Activated CD4-positive, alpha-beta memory T cell treated with anti-CD3 and anti-CD28 coated beads, Interleukin-2, amount 10 ng/mL, durations not matched to agents 7 days and 5 days (primary cell): ENCODE measurements around the gene SIK1. TPM values are rescaled to one million over a fixed set of nuclear protein-coding genes. Genes with fewer than 3 reads are reported as not detected.

Source experiments
- CTCF ChIA-PET: fragments of 350-600 bp; sonication (Branson Sonifier 250); formaldehyde crosslinking; loops from one replicate; lab custom pipeline; 2021; ENCODE audit warnings: antibody characterized with exemption, inconsistent platforms; lab: Charles Lee
- POLR2A ChIA-PET: fragments of 350-600 bp; sonication (Branson Sonifier 250); formaldehyde crosslinking; loops from one replicate; lab custom pipeline; 2021; ENCODE audit warnings: antibody characterized with exemption; lab: Charles Lee
- DNase-seq: peaks from one replicate; pipeline ENCODE4 v3.0.0-alpha.2; 2020
- H3K27ac Mint-ChIP-seq: one replicate; pipeline ENCODE4 v1.8.0; 2021; ENCODE audit warnings: mild to moderate bottlenecking, mixed read lengths
- H3K27me3 Mint-ChIP-seq: one replicate; pipeline ENCODE4 v1.8.0; 2021; ENCODE audit warnings: mixed read lengths
- H3K36me3 Mint-ChIP-seq: one replicate; pipeline ENCODE4 v1.8.0; 2021; ENCODE audit warnings: low read depth, mixed read lengths
- H3K4me1 Mint-ChIP-seq: one replicate; pipeline ENCODE4 v1.8.0; 2021; ENCODE audit warnings: mixed read lengths
- H3K4me3 Mint-ChIP-seq: one replicate; pipeline ENCODE4 v1.8.0; 2021; ENCODE audit warnings: mild to moderate bottlenecking, mixed read lengths
- H3K9me3 Mint-ChIP-seq: one replicate; pipeline ENCODE4 v1.8.0; 2021; ENCODE audit warnings: mixed read lengths
- total RNA-seq, 2 experiments: library from RNA; stranded (reverse); gene quantifications; one replicate each; pipeline ENCODE4 v1.2.3, GENCODE V29; 2021

Gene SIK1
- total RNA-seq, 2 experiments from 2014 or later: 3.4 to 4.6 TPM

DNA sequence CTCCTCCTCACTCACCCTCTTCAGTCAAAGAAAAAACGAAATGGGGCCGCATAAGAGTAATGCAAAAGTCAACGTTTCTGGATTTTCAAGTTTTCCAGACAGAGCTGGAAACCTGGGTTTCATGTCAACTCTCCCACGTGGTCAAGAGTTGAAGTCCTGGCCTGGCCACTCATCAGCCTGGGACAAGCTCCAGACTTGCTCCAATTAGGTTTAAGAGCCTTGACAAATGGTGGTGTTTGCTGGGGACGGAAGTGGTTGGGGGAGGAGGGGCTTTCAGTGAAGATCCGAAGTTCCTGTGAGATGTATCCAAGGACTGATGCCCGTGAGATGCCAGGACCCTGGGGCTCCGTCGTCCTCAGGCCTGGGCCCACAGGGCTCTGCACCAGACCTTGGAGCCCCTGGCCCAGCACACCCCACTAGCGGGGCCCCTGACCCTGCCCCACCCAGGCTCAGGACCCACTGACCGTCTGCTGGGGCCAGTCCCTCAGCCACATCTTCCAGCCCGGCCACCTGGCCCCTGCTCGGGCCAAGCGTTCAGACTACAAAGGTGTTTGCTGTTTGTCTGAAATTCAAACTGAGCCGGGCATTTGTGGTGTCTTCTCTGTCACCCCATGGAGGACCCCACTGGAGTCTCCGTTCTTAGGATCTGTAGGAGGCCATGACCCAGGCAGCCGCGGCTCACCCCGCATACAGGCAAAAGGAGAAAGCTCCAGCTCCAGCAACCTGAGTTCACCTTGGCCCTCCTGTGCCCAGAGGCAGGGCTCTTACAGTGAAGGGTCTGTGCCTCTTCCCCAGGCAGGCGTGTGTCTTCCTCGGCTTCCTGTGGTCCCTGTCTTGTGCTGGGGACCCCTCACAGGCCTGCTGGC lies 53.3 kb downstream of the SIK1 start:
- Mint-ChIP-seq H3K9me3 (no peaks in the 10 kb centered on the region), H3K36me3 (no peaks in the 10 kb centered on the region), H3K27me3 (peaks cover 9% of the 10 kb centered on the region), H3K4me1 (peaks cover 4% of the 10 kb centered on the region), H3K4me3 (no peak overlapping the region), H3K27ac (no peak overlapping the region)
- DNase-seq: no peak
- CTCF ChIA-PET: no interaction called here
- POLR2A ChIA-PET: no interaction called here

DNA sequence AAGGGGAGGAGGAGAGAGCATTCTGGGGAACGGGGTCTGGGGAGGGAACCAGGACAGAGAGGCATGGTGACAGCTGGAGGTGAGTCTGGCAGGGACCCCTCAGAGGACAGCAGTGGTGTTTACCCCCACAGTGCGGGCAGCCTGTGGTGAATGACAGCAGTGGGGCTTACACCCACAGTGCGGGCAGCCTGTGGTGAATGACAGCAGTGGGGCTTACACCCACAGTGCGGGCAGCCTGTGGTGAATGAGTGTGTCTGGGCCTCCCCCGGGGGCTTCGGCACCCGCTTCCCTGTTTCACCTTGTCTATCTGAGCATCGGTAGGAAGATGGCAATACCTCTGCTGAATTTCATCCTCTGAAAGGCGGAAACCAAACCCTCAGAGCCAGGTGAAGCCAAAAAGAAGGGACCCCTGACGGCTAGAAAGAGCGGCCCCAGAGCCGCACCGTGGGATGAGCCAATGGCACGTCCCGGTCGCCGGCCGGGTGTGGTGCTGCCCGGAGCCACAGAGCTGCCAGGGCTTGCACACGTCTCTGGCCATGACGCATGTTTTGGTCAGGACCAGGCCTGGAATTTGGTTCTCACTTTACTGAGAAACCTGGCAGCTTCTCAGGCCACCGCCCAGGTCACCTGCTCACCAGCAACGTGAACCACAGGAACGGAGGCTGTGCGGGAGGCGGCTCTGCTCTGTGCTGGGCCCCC lies 54.1 kb downstream of the SIK1 start:
- ChIA-PET CTCF (no interaction called here), POLR2A (no interaction called here)
- no peak for DNase-seq
- Mint-ChIP-seq H3K4me1 (peaks cover 4% of the 10 kb centered on the region), H3K27me3 (peaks cover 9% of the 10 kb centered on the region), H3K27ac (no peak overlapping the region), H3K36me3 (no peaks in the 10 kb centered on the region), H3K4me3 (no peak overlapping the region), H3K9me3 (no peaks in the 10 kb centered on the region)

DNA sequence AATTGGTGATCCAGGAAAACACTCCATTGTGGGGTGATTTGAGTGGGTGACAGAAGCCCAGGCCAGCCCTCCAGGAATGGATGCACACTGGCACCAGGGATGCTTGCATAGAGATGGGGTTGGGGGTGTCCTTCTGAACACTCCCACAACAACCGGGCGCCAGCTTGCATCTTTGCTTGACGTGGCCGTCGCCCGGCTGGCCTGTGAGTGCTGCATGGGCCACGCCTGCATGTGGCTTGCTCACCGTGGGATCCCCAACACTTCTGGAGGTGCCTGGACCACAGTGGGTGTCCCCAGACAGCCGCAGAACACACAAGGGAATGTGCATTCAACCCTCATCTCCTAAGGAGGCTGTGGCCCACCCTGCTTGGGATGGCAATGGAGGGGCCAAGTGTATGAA lies 55.1 kb downstream of the SIK1 start:
- Mint-ChIP-seq H3K4me3 (no peak overlapping the region), H3K27ac (no peak overlapping the region), H3K9me3 (no peaks in the 10 kb centered on the region), H3K4me1 (peaks cover 4% of the 10 kb centered on the region), H3K36me3 (no peaks in the 10 kb centered on the region), H3K27me3 (peaks cover 13% of the 10 kb centered on the region)
- ChIA-PET POLR2A (no interaction called here), CTCF (no interaction called here)
- no peak for DNase-seq

DNA sequence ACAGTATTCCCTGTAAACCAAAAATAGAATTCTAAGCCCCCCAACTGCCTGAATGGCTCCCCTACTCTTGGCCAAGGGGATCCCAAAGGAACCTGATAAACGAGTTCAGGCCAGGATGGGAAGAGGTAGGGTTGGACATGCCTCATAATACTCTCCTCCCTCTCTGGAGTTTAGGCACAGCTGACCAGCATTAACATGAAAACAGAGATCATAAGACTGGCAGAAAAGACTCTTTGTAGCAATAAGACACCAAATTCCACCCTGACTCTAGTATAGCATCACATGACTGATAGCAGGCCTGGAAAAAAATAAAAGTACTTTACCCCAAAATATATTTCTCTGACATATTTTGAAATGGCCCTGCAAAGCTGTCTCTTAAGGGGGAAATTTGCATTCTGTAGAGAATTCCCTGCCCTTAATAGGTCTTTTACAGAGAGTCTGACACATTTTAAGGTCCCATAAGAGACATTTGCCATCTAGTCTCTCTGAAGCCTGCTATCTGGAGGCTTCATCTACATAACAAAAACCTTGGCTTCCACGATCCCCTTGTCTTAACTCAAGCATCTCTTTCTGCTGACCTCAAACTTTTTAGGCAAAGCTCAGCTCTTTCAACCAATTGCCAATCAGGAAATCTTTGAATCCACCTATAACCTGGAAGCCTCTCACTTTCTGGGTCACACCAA lies 55.9 kb downstream of the SIK1 start:
- Mint-ChIP-seq H3K36me3 (no peaks in the 10 kb centered on the region), H3K4me1 (peaks cover 4% of the 10 kb centered on the region), H3K27ac (no peak overlapping the region), H3K4me3 (no peak overlapping the region), H3K27me3 (peaks cover 15% of the 10 kb centered on the region), H3K9me3 (no peaks in the 10 kb centered on the region)
- ChIA-PET POLR2A (no interaction called here), CTCF (no interaction called here)
- DNase-seq: no peak

DNA sequence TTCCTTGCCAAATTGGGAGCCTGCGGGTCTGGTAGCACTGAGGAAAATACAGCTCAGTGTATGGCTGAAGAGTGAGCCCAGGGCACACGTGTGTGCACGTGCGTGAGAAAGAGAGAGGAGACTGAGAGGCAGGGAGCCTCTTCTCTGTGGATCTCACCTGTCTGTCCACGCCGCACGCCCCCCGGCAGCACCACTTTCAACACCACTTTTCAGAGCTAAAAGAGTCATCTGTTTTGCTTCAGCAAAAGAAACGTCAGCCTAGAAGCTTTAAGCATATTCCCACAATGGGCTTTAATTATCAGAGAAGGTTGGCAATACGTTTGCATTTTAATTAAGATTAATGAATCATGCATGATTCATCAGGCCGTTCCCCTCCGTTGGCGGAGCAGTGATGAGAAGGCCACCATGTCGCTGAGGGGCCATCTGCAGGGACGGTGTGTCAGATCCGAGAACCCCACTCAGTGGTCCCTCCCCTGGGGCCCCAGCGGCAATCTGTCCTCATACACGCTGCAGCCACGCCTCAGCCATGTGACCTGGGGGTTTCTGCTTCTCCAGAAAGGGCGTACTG lies 56.8 kb downstream of the SIK1 start:
- Mint-ChIP-seq H3K4me1 (peaks cover 4% of the 10 kb centered on the region), H3K9me3 (no peaks in the 10 kb centered on the region), H3K4me3 (no peak overlapping the region), H3K27me3 (peaks cover 20% of the 10 kb centered on the region), H3K27ac (no peak overlapping the region), H3K36me3 (no peaks in the 10 kb centered on the region)
- ChIA-PET CTCF (no interaction called here), POLR2A (no interaction called here)
- DNase-seq: no peak

DNA sequence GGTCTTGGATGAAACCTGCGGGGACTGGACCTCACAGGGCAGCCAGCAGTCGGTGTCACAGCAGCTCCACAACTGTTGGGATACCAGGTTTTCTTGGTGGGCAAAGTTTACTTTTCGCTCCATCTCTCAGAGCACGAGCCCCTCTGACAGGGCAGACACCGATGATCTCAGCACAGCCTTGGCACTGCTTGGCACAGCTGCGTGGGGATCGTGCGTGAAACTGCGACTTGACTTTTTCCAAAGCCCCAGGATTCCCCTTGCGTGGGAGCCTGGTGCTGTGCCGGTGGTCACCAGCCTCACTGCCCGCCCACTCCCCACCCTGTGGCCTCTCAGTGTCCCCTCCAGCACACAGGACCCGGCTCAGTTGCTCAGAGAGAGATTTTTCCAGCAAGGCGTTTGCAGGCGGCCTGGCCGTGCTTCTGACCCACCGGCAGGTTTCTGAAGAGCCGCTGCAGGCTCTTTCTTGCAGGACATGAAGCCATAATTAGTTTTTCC lies 57.3 kb downstream of the SIK1 start:
- CTCF ChIA-PET: no interaction called here
- peaks cover 4% of the 10 kb centered on the region for H3K4me1 Mint-ChIP-seq
- POLR2A ChIA-PET: no interaction called here
- no peak overlapping the region for H3K27ac Mint-ChIP-seq
- peaks cover 23% of the 10 kb centered on the region for H3K27me3 Mint-ChIP-seq
- H3K36me3 Mint-ChIP-seq: no peaks in the 10 kb centered on the region
- no peaks in the 10 kb centered on the region for H3K9me3 Mint-ChIP-seq
- no peak overlapping the region for H3K4me3 Mint-ChIP-seq
- DNase-seq: no peak

DNA sequence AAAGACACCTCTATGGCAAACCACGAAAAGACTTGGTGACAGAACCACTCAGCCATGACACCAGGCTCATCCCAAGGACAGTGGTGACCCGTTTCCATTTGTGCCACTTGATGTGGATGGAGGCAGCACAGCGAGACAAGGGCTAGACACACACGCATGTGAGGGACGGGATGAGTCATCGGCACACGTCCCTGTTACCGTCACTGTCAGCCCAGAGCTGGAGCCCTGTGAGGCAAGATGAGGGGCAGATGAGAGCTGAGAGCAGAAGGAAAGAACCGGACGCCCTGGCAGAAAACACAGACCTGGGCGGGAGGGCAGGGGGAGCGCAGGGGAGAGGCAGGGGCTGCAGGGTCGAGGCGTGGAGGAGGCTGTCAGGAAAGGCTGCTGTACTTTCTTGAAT lies 57.8 kb downstream of the SIK1 start:
- no peaks in the 10 kb centered on the region for H3K9me3 Mint-ChIP-seq
- H3K4me3 Mint-ChIP-seq: no peak overlapping the region
- POLR2A ChIA-PET: no interaction called here
- peaks cover 4% of the 10 kb centered on the region for H3K4me1 Mint-ChIP-seq
- H3K36me3 Mint-ChIP-seq: no peaks in the 10 kb centered on the region
- H3K27ac Mint-ChIP-seq: no peak overlapping the region
- peaks cover 23% of the 10 kb centered on the region for H3K27me3 Mint-ChIP-seq
- no peak for DNase-seq
- CTCF ChIA-PET: no interaction called here

DNA sequence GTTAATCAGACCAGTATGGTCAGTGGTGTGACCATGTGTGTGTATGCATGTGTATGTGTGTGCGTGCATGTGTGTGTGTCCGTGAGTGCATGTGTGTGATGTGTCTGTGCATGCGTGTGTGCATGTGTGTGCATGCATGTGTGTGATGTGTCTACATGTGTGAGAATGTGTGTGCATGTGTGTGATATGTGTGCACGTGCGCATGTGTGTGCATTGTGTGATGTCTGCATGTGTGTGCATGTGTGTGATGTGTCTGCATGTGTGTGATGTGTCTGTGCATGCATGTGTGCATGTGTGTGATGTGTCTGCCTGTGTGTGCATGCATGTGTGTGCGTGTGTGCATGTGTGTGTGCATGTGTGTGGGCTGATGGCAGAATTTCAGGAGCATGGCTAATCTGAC lies 58.2 kb downstream of the SIK1 start:
- H3K36me3 Mint-ChIP-seq: no peaks in the 10 kb centered on the region
- H3K27me3 Mint-ChIP-seq: peaks cover 23% of the 10 kb centered on the region
- DNase-seq: no peak
- H3K9me3 Mint-ChIP-seq: no peaks in the 10 kb centered on the region
- peaks cover 8% of the 10 kb centered on the region for H3K4me1 Mint-ChIP-seq
- H3K4me3 Mint-ChIP-seq: no peak overlapping the region
- ChIA-PET CTCF (no interaction called here), POLR2A (no interaction called here)
- no peak overlapping the region for H3K27ac Mint-ChIP-seq

DNA sequence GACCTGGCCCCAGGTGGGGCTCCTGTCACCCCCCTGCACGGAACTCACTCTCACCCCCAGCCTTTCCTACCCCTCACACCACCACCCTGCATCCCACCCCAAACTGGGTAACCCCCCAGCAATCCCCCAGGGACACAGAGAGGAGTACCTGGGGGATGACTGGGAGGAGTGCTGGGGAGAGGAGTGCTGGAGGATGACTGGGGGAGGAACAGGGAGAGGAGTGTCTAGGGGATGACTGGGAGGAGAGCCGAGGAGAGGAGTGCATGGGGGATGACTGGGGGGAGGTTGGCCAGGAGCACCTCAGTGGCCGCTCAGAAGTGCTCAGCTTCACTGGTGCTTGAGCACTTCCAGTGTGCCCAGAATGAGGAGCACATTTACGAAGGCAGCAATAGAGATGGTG lies 59.1 kb downstream of the SIK1 start:
- ChIA-PET CTCF (no interaction called here), POLR2A (no interaction called here)
- Mint-ChIP-seq H3K27me3 (peaks cover 23% of the 10 kb centered on the region), H3K9me3 (no peaks in the 10 kb centered on the region), H3K4me1 (peaks cover 14% of the 10 kb centered on the region), H3K27ac (no peak overlapping the region), H3K4me3 (no peak overlapping the region), H3K36me3 (no peaks in the 10 kb centered on the region)
- DNase-seq: no peak

DNA sequence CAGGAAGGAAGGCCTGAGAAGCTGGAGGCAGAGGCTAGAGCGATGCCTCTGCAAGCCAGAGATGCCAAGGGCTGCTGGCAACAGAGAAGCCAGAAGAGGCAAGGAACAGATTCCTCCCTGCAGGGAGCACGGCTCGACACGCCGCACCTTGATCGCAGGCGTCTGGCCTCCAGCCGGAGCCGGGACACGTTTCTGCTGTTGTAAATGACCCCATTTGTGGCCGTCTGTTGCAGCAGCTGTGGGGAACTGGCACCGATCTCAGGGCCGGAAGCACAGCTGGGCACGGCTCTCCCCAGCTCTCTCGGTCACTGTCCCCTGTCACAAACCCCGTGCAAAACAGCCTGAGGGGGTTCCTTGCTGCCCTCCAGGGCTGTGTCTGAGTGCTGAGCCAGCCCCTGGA lies 59.6 kb downstream of the SIK1 start:
- ChIA-PET POLR2A (no interaction called here), CTCF (no interaction called here)
- no peak overlapping the region for H3K4me3 Mint-ChIP-seq
- H3K36me3 Mint-ChIP-seq: no peaks in the 10 kb centered on the region
- peaks cover 23% of the 10 kb centered on the region for H3K27me3 Mint-ChIP-seq
- no peak overlapping the region for H3K27ac Mint-ChIP-seq
- peaks cover 20% of the 10 kb centered on the region for H3K4me1 Mint-ChIP-seq
- no peaks in the 10 kb centered on the region for H3K9me3 Mint-ChIP-seq
- no peak for DNase-seq

DNA sequence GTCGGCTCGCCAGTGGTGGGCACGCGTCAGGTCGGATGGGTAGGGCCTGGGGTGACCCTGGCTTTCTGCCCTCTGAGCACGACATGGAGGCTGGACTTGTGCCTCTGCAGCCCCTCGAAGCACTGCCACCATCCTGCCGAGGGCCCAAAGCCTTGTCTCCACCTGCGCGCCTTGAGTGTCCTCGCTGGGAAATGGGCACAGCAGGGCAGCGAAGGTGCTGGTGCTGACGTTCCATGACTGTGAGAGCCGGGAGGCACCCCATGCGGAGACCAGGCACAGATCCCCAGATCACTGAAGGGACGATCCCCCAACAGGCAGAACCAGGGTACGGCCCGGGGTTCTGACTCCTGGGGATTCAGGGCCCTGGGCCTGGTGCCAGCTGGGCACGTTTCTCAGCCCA lies 60.3 kb downstream of the SIK1 start:
- Mint-ChIP-seq H3K4me1 (peaks cover 26% of the 10 kb centered on the region), H3K27me3 (peaks cover 23% of the 10 kb centered on the region), H3K27ac (no peak overlapping the region), H3K4me3 (no peak overlapping the region), H3K9me3 (no peaks in the 10 kb centered on the region), H3K36me3 (no peaks in the 10 kb centered on the region)
- POLR2A ChIA-PET: no interaction called here
- no peak for DNase-seq
- CTCF ChIA-PET: no interaction called here

DNA sequence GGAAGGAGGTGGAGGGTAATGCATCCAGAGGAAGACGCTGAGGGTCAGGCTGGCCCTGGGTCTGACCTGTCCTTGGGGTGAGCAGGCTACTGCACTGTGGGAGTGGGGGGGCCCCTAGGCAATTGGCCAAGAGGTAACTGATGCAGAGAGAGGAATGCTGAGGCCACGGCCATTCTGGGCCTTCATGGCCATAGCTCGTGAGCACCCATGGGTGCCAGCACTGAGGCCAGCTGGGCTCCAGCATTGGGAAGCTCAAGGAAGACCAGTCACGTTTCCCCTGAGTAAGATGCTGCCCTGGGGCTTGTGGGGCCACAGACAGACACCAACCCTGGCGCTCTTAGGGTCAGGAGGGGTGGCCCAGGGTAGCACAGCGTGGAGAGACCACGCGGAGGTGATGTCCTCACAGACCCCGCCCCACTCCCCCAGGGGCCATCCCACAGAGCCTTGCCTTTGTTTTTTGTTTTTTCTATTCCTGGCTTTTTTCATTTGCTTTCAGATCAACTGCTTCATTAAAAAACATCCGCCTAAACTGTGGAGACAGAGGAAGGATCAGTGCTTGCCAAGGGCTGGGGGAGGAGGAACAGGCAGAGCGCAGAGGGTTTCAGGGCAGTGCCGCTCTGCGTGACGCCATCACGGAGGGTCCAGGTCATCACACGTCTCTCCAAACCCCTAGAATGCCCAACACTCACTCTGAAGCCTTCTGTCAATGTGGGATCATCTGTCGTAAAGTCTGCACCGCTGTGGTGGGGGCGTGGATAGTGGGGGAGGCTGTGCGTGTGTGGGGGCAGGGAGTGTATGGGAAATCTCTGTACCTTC lies 61.1 kb downstream of the SIK1 start:
- CTCF ChIA-PET: no interaction called here
- H3K27me3 Mint-ChIP-seq: peaks cover 27% of the 10 kb centered on the region
- no peaks in the 10 kb centered on the region for H3K9me3 Mint-ChIP-seq
- POLR2A ChIA-PET: no interaction called here
- DNase-seq: no peak
- no peak overlapping the region for H3K27ac Mint-ChIP-seq
- peaks cover 35% of the 10 kb centered on the region for H3K4me1 Mint-ChIP-seq
- H3K4me3 Mint-ChIP-seq: no peak overlapping the region
- no peaks in the 10 kb centered on the region for H3K36me3 Mint-ChIP-seq
